PC-3 (cell line): ENCODE data around the gene CA6. TPM values are rescaled to one million over a fixed set of nuclear protein-coding genes. Genes with fewer than 3 reads are reported as not detected.
"Not testable (repeated sequence)": the region's sequence is repeated elsewhere in the genome, so short reads cannot be mapped to it uniquely, and the experiment has no call there.

Experiments
- ATAC-seq: fragments of 200-7000 bp; cut with Tn5 transposase; 2 replicates; pipeline ENCODE4 v1.9.1; 2020; ENCODE audit warnings: mild to moderate bottlenecking, moderate library complexity
- BruUV-seq: library from RNA; stranded (reverse); fragments of 400-500 nt; replicated peaks from 2 replicates; lab custom pipeline; 2021; lab: Mats Ljungman, UMichigan
- CTCF ChIA-PET: fragments of 300-600 bp; sonication (Branson Sonifier 250); formaldehyde crosslinking; loops from one replicate; lab custom pipeline; 2022; ENCODE audit warnings: antibody characterized with exemption; lab: Charles Lee
- POLR2A ChIA-PET: fragments of 300-600 bp; sonication (Branson Sonifier 250); formaldehyde crosslinking; loops from one replicate; lab custom pipeline; 2022; ENCODE audit warnings: antibody characterized with exemption; ENCODE audit not compliant: unreplicated experiment; lab: Charles Lee
- DNase-seq: peaks from one replicate; pipeline ENCODE4 v3.0.0-alpha.2; 2015
- H2AFZ ChIP-seq: fragments of 300-600 bp; sonication (generic); 2 replicates; pipeline ENCODE4 v1.6.0; 2016; ENCODE audit warnings: antibody characterized with exemption, low read length
- H3F3A ChIP-seq: fragments of 300-600 bp; sonication (generic); one replicate; pipeline ENCODE4 v1.6.0; 2017; ENCODE audit warnings: antibody characterized with exemption, low read length, control low read depth, mild to moderate bottlenecking; ENCODE audit not compliant: unreplicated experiment
- H3K27ac ChIP-seq: fragments of 300-600 bp; sonication (generic); 2 replicates; pipeline ENCODE4 v1.5.1; 2016; ENCODE audit warnings: mild to moderate bottlenecking, low read length
- H3K27me3 ChIP-seq: fragments of 300-600 bp; sonication (generic); 2 replicates; pipeline ENCODE4 v1.6.1; 2016; ENCODE audit warnings: low read length, mixed read lengths
- H3K36me3 ChIP-seq: fragments of 300-600 bp; sonication (generic); 2 replicates; pipeline ENCODE4 v1.6.1; 2016; ENCODE audit warnings: low read depth, mixed run types, low read length, mixed read lengths
- H3K4me1 ChIP-seq: fragments of 300-600 bp; sonication (generic); 2 replicates; pipeline ENCODE4 v1.5.1; 2016; ENCODE audit warnings: low read length; ENCODE audit not compliant: insufficient read depth
- H3K4me2 ChIP-seq: fragments of 300-600 bp; sonication (generic); 2 replicates; pipeline ENCODE4 v1.6.0; 2016; ENCODE audit warnings: low read length
- H3K4me3 ChIP-seq: fragments of 300-600 bp; sonication (generic); 2 replicates; pipeline ENCODE4 v1.5.1; 2016; ENCODE audit warnings: mild to moderate bottlenecking, low read length, mixed read lengths
- H3K79me2 ChIP-seq: fragments of 300-600 bp; sonication (generic); 2 replicates; pipeline ENCODE4 v1.6.1; 2017; ENCODE audit warnings: low read length, mixed read lengths
- H3K9ac ChIP-seq: fragments of 300-600 bp; sonication (generic); 2 replicates; pipeline ENCODE4 v1.6.0; 2016; ENCODE audit warnings: mild to moderate bottlenecking, low read length
- H3K9me2 ChIP-seq: fragments of 300-600 bp; sonication (generic); replicated peaks from 2 replicates; pipeline ENCODE4 v1.6.1; 2016; ENCODE audit warnings: mixed run types, low read length, mixed read lengths
- H3K9me3 ChIP-seq: fragments of 300-600 bp; sonication (generic); 2 replicates; pipeline ENCODE4 v1.6.1; 2016; ENCODE audit warnings: low read length, mixed read lengths
- H4K20me1 ChIP-seq: fragments of 300-600 bp; sonication (generic); 2 replicates; pipeline ENCODE4 v1.6.1; 2016; ENCODE audit warnings: low read length, mixed read lengths
- CTCF ChIP-seq: fragments of 300-600 bp; sonication (generic); conservative IDR thresholded peaks from 2 replicates; pipeline ENCODE4 v1.5.1; 2017; ENCODE audit warnings: antibody characterized with exemption, low read depth, mild to moderate bottlenecking, low read length
- EZH2 ChIP-seq: fragments of 300-600 bp; sonication (generic); IDR thresholded peaks from one replicate; pipeline ENCODE4 v1.6.1; 2017; ENCODE audit warnings: antibody characterized with exemption, mild to moderate bottlenecking, low read length; ENCODE audit not compliant: unreplicated experiment
- EZH2phosphoT487 ChIP-seq: fragments of 300-600 bp; sonication (generic); IDR thresholded peaks from 2 replicates; pipeline ENCODE4 v1.6.1; 2018; ENCODE audit warnings: mild to moderate bottlenecking, antibody characterized with exemption, low read length, borderline replicate concordance
- intact Hi-C: fragments of 100-400 bp; cut with micrococcal nuclease; formaldehyde crosslinking; loops from 2 replicates; pipeline ENCODE4 v1.9.0; 2023
- total RNA-seq: library from RNA; depleted of rRNA; stranded (reverse); fragments of >200 nt; gene quantifications from 2 replicates; pipeline ENCODE4 v1.2.3, GENCODE V29; 2014

The CA6 gene
- total RNA-seq, 1 experiment from 2014 or later: 0.18 TPM

GRCh38 chr1:9001534-9002214 is 56.0 kb downstream of the CA6 start:
- H2AFZ ChIP-seq, POLR2A ChIA-PET, H4K20me1 ChIP-seq, H3K9me3 ChIP-seq, CTCF ChIA-PET, H3K4me2 ChIP-seq, H3K4me3 ChIP-seq, intact Hi-C loops, H3K79me2 ChIP-seq, H3K36me3 ChIP-seq, H3K9me2 ChIP-seq, H3K27ac ChIP-seq, H3F3A ChIP-seq, H3K27me3 ChIP-seq, H3K9ac ChIP-seq, H3K4me1 ChIP-seq, BruUV-seq: not testable (repeated sequence)
- ATAC-seq (peak; percentile 46), DNase-seq (peak; percentile 15)

GRCh38 chr1:9002215-9002560 is 56.5 kb downstream of the CA6 start:
- H3K36me3 ChIP-seq, H3K79me2 ChIP-seq, intact Hi-C loops, POLR2A ChIA-PET, CTCF ChIA-PET, H3K4me2 ChIP-seq, H3K27me3 ChIP-seq, H3K4me3 ChIP-seq, DNase-seq, H2AFZ ChIP-seq, H3K4me1 ChIP-seq, H4K20me1 ChIP-seq, H3F3A ChIP-seq, H3K9me3 ChIP-seq, H3K9ac ChIP-seq, H3K9me2 ChIP-seq, H3K27ac ChIP-seq, ATAC-seq, BruUV-seq: not testable (repeated sequence)

GRCh38 chr1:9004031-9004699 is 58.5 kb downstream of the CA6 start:
- CTCF ChIA-PET: interaction anchor here (0.6 to 1.7 kb wide), 7 partner anchors 11 to 167 kb away, joined by 3 to 21 read pairs (median 11); no protein-coding TSS in a partner anchor
- Histone ChIP-seq H3K9ac (no peak overlapping the region), H3K4me1 (no peaks in the 10 kb centered on the region), H3K79me2 (no peaks in the 10 kb centered on the region), H3K27me3 (no peaks in the 10 kb centered on the region), H3K9me3 (no peaks in the 10 kb centered on the region), H3K36me3 (no peaks in the 10 kb centered on the region), H4K20me1 (no peaks in the 10 kb centered on the region), H3K4me3 (no peak overlapping the region), H3K27ac (no peak overlapping the region), H3K9me2 (no peaks in the 10 kb centered on the region), H2AFZ (no peak overlapping the region), H3K4me2 (no peak overlapping the region), H3F3A (no peaks in the 10 kb centered on the region)
- no peak for ATAC-seq
- TF ChIP-seq EZH2 (no peak), CTCF (no peak), EZH2phosphoT487 (no peak)
- intact Hi-C loops: loop anchor here (2.0 kb wide), 1 partner anchor 97 kb away; no protein-coding TSS in a partner anchor
- no TSS peak for BruUV-seq
- POLR2A ChIA-PET: no interaction called here
- DNase-seq: no peak
